Activated CD4-positive, alpha-beta T cell treated with anti-CD3 and anti-CD28 coated beads, Interleukin-2, amount 50 U/mL, for 24 hours (primary cell): Measurements from ENCODE around the gene HPS1.
"Not testable (repeated sequence)": the region's sequence is repeated elsewhere in the genome, so short reads cannot be mapped to it uniquely, and the experiment has no call there.

Experiments
- DNase-seq, 2 donors: peaks; one replicate each; pipeline ENCODE4 v3.0.0-alpha.2; 2020; ENCODE audit warnings: low read depth in 1 of 2, low spot score in 1 of 2

HPS1 gene

GRCh38 chr10:98391065-98391464 is 55.7 kb downstream of the HPS1 start:
- DNase-seq = no peak

- no peak for DNase-seq
These were observed 56.3 kb downstream of the HPS1 start for GRCh38 chr10:98390406-98390805.

- DNase-seq = no peak
These were observed 57.3 kb downstream of the HPS1 start for GRCh38 chr10:98389398-98389797.

GRCh38 chr10:98388101-98388655 is 58.6 kb downstream of the HPS1 start:
- no peak for DNase-seq

GRCh38 chr10:98384531-98385133 is 62.1 kb downstream of the HPS1 start:
- no peak for DNase-seq

- DNase-seq = no peak
These were observed 62.9 kb downstream of the HPS1 start for GRCh38 chr10:98383869-98384268.

GRCh38 chr10:98383134-98383667 is 63.5 kb downstream of the HPS1 start:
- DNase-seq = not testable (repeated sequence)

- DNase-seq = no peak
These were observed 64.0 kb downstream of the HPS1 start for GRCh38 chr10:98382691-98383101.

- no peak for DNase-seq
These were observed 66.0 kb downstream of the HPS1 start for GRCh38 chr10:98380493-98381339.

GRCh38 chr10:98378722-98379121 is 68.0 kb downstream of the HPS1 start:
- DNase-seq = no peak

- DNase-seq = no peak
These were observed 69.2 kb downstream of the HPS1 start for GRCh38 chr10:98377536-98377935.

GRCh38 chr10:98377001-98377400 is 69.7 kb downstream of the HPS1 start:
- no peak for DNase-seq

GRCh38 chr10:98376485-98376884 is 70.2 kb downstream of the HPS1 start:
- no peak for DNase-seq

GRCh38 chr10:98374217-98374985 is 72.3 kb downstream of the HPS1 start:
- no peak for DNase-seq

GRCh38 chr10:98373260-98374040 is 73.3 kb downstream of the HPS1 start:
- DNase-seq = no peak

- DNase-seq = no peak
These were observed 75.6 kb downstream of the HPS1 start for GRCh38 chr10:98370831-98371820.

- no peak for DNase-seq
These were observed 76.9 kb downstream of the HPS1 start for GRCh38 chr10:98369801-98370200.

GRCh38 chr10:98368644-98369043 is 78.1 kb downstream of the HPS1 start:
- DNase-seq = no peak
